Adrenal gland (tissue), 12 donors: ENCODE data around the gene VCAN. TPM values are rescaled to one million over a fixed set of nuclear protein-coding genes. Genes with fewer than 3 reads are reported as not detected.

Source experiments
- DNase-seq, 7 donors: peaks; one replicate each; pipeline ENCODE4 v3.0.0-alpha.2; 2019 to 2020
- H3K27ac ChIP-seq, 5 donors: fragments of 200-600 bp; sonication (generic) in 4 of 5; 1 replicate in 3 of 5; 2 replicates in 2 of 5; pipeline versions ENCODE4 v1.5.1 to v1.8.0; 2016 to 2020; ENCODE audit warnings: mild to moderate bottlenecking in 1 of 5
- H3K27me3 ChIP-seq: fragments of 200-600 bp; 2 replicates; pipeline ENCODE4 v1.8.0; 2021
- H3K36me3 ChIP-seq, 2 donors: fragments of 200-600 bp; replicated peaks in 1 of 2; 1 replicate in 1 of 2; 2 replicates in 1 of 2; pipeline versions ENCODE4 v1.5.1 to v1.8.0; 2018 to 2022
- H3K4me1 ChIP-seq, 2 donors: fragments of 200-600 bp; replicated peaks in 1 of 2; 1 replicate in 1 of 2; 2 replicates in 1 of 2; pipeline versions ENCODE4 v1.5.1 to v1.8.0; 2018 to 2021
- H3K4me3 ChIP-seq, 4 donors: fragments of 200-600 bp; sonication (generic) in 3 of 4; one replicate each; pipeline ENCODE4 v1.5.1; 2016 to 2018
- H3K9me3 ChIP-seq, 3 donors: fragments of 200-600 bp; sonication (generic) in 1 of 3; replicated peaks in 1 of 3; 1 replicate in 2 of 3; 2 replicates in 1 of 3; pipeline versions ENCODE4 v1.5.1 to v1.8.0; 2016 to 2021
- POLR2A ChIP-seq, 2 donors: fragments of 450-650 bp; IDR thresholded peaks; one replicate each; pipeline ENCODE4 v1.6.1; 2017; ENCODE audit warnings: antibody characterized with exemption in 2 of 2, mild to moderate bottlenecking in 2 of 2, moderate library complexity in 1 of 2
- WGBS, 4 donors: extraction: QIAGEN DNeasy Blood & Tissue Kit in 2 of 4; methylation state at CpG; one replicate each; pipeline versions ENCODE4 v1.1.5 to v1.1.7; 2013 to 2017; 5-methylcytosine and 5-hydroxymethylcytosine counted together
- intact Hi-C, 2 donors: fragments of 100-400 bp; cut with DNase I; formaldehyde crosslinking; loops; one replicate each; pipeline versions ENCODE4 v1.14.1 to v1.15.0; 2022 to 2023
- polyA plus RNA-seq, 3 donors: library from polyadenylated mRNA; stranded (reverse); fragments of 200-250 nt in 2 of 3; fragments of 350-450 nt in 1 of 3; fragmentation: Illumina TruSeq in 1 of 3; extraction: RNeasy Lipid Tissue Mini Kit (QIAGEN cat#74804) in 1 of 3; gene quantifications; one replicate each; pipeline ENCODE4 v1.2.3, GENCODE V29; 2013 to 2014
- total RNA-seq, 9 donors: library from RNA; depleted of rRNA in 4 of 9; stranded (reverse); fragments of >200 nt in 4 of 9; fragments of 120-200 nt in 1 of 9; fragmentation: NEBNext Ultra II Directional in 1 of 9; extraction: Animal tissue kit (Norgen Biotek cat#: 25700) in 1 of 9; gene quantifications; one replicate each; pipeline versions ENCODE4 v1.1.0 to v1.2.4, GENCODE V29; 2013 to 2023
- TF ChIP-seq, protein P1 (sequence below), 6 experiments: fragments of 450-650 bp in 4 of 6; fragments of 200-600 bp in 2 of 6; sonication (generic) in 1 of 6; IDR thresholded peaks; 1 replicate in 5 of 6; 2 replicates in 1 of 6; pipeline versions ENCODE4 v1.5.1 to v1.8.0; 2016 to 2021; ENCODE audit warnings: antibody characterized with exemption in 6 of 6, mild to moderate bottlenecking in 2 of 6, moderate library complexity in 1 of 6
- donor health status: healthy with polysubstance abuse.
- donor health status: Bipolar disorder and iron deficiency.
- donor health status: DM: yes; HTN: yes; CAD: no.
- donor health status: DM: no; HTN: no; CAD: no.
- donor health status: DM: no; HTN: no; CAD: no.
- donor health status: DM: yes; HTN: yes; CAD: no.

The VCAN gene
- total and polyA plus RNA-seq, 12 donors = 10.0 to 171 (median 133) TPM

DNA sequence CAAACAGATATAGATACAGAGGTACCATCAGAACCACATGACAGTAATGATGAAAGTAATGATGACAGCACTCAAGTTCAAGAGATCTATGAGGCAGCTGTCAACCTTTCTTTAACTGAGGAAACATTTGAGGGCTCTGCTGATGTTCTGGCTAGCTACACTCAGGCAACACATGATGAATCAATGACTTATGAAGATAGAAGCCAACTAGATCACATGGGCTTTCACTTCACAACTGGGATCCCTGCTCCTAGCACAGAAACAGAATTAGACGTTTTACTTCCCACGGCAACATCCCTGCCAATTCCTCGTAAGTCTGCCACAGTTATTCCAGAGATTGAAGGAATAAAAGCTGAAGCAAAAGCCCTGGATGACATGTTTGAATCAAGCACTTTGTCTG, 69.2 kb downstream of the VCAN start:
- no peaks in the 10 kb centered on the region for H3K9me3 ChIP-seq
- no peak overlapping the region for H3K4me3 ChIP-seq
- H3K27ac ChIP-seq = no peak overlapping the region
- DNase-seq = no peak
- H3K4me1 ChIP-seq = no peaks in the 10 kb centered on the region
- intact Hi-C loops = no loop called here
- TF ChIP-seq POLR2A (IDR thresholded peaks at IDR 0.05) = no peak
- H3K27me3 ChIP-seq = no peaks in the 10 kb centered on the region
- 88 to 97% (median 91%) methylated on average over 3 of the region's 3 CpGs for WGBS, 4 donors
- no peaks in the 10 kb centered on the region for H3K36me3 ChIP-seq

DNA sequence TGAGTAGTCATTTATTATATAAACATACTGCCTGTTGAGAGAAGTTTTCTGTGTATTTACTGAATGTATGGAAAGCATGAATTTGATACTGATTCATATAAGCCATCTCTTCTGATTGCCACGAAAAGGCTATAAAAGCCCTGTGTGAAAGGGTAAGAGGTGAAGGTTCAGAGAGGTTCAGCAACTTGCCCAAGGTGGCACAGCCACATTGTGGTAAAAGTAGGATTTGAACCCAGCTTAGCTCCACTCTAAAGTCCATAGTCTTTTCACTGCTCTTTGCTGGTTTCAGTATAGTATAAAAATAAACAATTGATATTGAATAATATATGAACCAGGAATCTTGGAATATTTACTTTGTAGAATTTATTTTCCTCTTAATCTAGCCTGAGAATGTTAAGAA, 71.3 kb downstream of the VCAN start:
- no peak for DNase-seq
- H3K27me3 ChIP-seq = no peaks in the 10 kb centered on the region
- no peak overlapping the region for H3K4me3 ChIP-seq
- intact Hi-C loops = no loop called here
- no peaks in the 10 kb centered on the region for H3K9me3 ChIP-seq
- no peak overlapping the region for H3K27ac ChIP-seq
- no peaks in the 10 kb centered on the region for H3K4me1 ChIP-seq
- no peaks in the 10 kb centered on the region for H3K36me3 ChIP-seq
- 74 to 88% (median 76%) methylated on average over 1 of the region's 1 CpG for WGBS, 4 donors
- TF ChIP-seq, protein P1, sequence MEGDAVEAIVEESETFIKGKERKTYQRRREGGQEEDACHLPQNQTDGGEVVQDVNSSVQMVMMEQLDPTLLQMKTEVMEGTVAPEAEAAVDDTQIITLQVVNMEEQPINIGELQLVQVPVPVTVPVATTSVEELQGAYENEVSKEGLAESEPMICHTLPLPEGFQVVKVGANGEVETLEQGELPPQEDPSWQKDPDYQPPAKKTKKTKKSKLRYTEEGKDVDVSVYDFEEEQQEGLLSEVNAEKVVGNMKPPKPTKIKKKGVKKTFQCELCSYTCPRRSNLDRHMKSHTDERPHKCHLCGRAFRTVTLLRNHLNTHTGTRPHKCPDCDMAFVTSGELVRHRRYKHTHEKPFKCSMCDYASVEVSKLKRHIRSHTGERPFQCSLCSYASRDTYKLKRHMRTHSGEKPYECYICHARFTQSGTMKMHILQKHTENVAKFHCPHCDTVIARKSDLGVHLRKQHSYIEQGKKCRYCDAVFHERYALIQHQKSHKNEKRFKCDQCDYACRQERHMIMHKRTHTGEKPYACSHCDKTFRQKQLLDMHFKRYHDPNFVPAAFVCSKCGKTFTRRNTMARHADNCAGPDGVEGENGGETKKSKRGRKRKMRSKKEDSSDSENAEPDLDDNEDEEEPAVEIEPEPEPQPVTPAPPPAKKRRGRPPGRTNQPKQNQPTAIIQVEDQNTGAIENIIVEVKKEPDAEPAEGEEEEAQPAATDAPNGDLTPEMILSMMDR (IDR thresholded peaks at IDR 0.05) = no peak
- TF ChIP-seq POLR2A (IDR thresholded peaks at IDR 0.05) = no peak

DNA sequence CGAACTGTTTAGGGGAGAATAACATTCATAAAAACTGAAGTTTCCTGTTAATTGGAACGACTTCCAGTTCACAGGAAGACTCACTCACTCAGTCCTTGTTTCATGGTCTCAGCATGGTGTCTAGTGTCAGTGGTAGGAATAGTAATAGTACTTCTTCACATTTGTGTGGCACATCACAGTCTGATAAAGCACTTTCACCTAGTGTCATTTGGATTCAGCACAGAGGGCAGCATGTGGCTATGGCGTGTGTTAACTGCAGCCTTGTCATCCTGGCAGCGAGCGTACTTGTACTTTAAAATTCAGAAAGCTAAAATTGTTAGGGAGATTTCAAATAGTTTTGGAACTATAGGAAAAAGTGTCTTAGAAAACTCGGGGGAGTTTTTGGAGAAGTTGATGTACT, 72.4 kb downstream of the VCAN start:
- 61 to 72% (median 67%) methylated on average over 6 of the region's 6 CpGs for WGBS, 4 donors
- TF ChIP-seq POLR2A (IDR thresholded peaks at IDR 0.05) = no peak
- TF ChIP-seq, protein P1 (IDR thresholded peaks at IDR 0.05) = no peak
- DNase-seq = no peak
- Histone ChIP-seq H3K27me3 (no peaks in the 10 kb centered on the region), H3K4me3 (no peak overlapping the region), H3K4me1 (no peaks in the 10 kb centered on the region), H3K9me3 (no peaks in the 10 kb centered on the region), H3K27ac (no peak overlapping the region), H3K36me3 (no peaks in the 10 kb centered on the region)
- intact Hi-C loops = no loop called here

DNA sequence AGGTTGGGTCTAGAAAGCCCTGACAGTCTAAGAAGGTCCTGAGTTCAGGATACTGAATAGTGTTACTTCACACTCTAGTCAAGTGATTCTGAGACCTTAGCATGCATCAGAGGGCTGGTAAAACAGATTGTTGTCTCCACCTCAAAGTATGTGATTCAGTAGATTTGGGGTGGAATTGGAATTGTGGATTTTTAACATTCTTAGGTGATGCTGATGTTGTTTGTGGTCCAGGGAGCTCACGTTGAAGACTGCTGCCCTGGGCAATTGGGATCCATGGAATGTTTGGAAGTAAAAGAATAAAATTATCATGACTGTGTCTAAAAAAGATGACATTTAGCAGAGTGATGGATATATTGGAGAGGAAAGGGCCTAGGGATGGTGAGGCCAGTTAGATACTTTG, 75.6 kb downstream of the VCAN start:
- Histone ChIP-seq H3K27ac (no peak overlapping the region), H3K36me3 (no peaks in the 10 kb centered on the region)
- WGBS, 4 donors = 85 to 94% (median 92%) methylated on average over 1 of the region's 1 CpG

DNA sequence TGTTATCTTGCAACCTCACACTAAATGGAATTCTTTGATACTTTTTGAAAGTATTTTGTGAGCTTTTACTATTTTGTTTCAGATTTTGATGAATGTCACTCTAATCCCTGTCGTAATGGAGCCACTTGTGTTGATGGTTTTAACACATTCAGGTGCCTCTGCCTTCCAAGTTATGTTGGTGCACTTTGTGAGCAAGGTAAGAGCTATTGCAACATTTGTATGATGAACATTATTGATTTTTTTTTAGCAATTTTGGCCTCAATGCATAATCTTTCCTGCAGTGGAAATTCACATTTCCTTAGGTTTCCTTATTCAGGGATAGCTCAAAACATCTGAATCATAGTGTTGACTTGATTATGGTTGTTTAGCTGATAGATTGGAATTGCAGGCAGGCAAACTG, 76.3 kb downstream of the VCAN start:
- TF ChIP-seq, protein P1 (IDR thresholded peaks at IDR 0.05) = no peak
- TF ChIP-seq POLR2A (IDR thresholded peaks at IDR 0.05) = no peak
- Histone ChIP-seq H3K9me3 (no peaks in the 10 kb centered on the region), H3K27me3 (no peaks in the 10 kb centered on the region), H3K27ac (no peak overlapping the region), H3K4me3 (no peak overlapping the region), H3K36me3 (no peaks in the 10 kb centered on the region), H3K4me1 (peaks cover 0 to 7% of the 10 kb centered on the region in 2 donors)
- DNase-seq = no peak
- WGBS, 4 donors = 93 to 98% (median 96%) methylated on average over 1 of the region's 1 CpG
- intact Hi-C loops = no loop called here

More for the DNA sequence above, 75.6 kb downstream of the VCAN start:
- H3K4me1 ChIP-seq = peaks cover 0 to 4% of the 10 kb centered on the region in 2 donors
- no peak for TF ChIP-seq POLR2A (IDR thresholded peaks at IDR 0.05)
- TF ChIP-seq, protein P1 (IDR thresholded peaks at IDR 0.05) = no peak
- no peaks in the 10 kb centered on the region for H3K9me3 ChIP-seq
- H3K4me3 ChIP-seq = no peak overlapping the region
- no peak for DNase-seq
- no peaks in the 10 kb centered on the region for H3K27me3 ChIP-seq
- intact Hi-C loops = no loop called here
